AG09309 (cell line): ENCODE measurements around the gene AMN.

Source experiments
- DNase-seq: peaks from one replicate; pipeline ENCODE4 v3.0.0-alpha.2; 2010; ENCODE audit warnings: low read depth
- H3K4me3 ChIP-seq: 2 replicates; pipeline ENCODE4 v1.5.1; 2011; ENCODE audit warnings: mild to moderate bottlenecking, low read depth, low read length, moderate library complexity; ENCODE audit not compliant: control insufficient read depth
- TF ChIP-seq, protein P1 (sequence below): IDR thresholded peaks from 2 replicates; pipeline ENCODE4 v1.5.1; 2011; ENCODE audit warnings: mild to moderate bottlenecking, low read depth, low read length, inconsistent platforms; ENCODE audit not compliant: insufficient read depth, control insufficient read depth; ENCODE audit errors: missing control alignments

The AMN gene

DNA sequence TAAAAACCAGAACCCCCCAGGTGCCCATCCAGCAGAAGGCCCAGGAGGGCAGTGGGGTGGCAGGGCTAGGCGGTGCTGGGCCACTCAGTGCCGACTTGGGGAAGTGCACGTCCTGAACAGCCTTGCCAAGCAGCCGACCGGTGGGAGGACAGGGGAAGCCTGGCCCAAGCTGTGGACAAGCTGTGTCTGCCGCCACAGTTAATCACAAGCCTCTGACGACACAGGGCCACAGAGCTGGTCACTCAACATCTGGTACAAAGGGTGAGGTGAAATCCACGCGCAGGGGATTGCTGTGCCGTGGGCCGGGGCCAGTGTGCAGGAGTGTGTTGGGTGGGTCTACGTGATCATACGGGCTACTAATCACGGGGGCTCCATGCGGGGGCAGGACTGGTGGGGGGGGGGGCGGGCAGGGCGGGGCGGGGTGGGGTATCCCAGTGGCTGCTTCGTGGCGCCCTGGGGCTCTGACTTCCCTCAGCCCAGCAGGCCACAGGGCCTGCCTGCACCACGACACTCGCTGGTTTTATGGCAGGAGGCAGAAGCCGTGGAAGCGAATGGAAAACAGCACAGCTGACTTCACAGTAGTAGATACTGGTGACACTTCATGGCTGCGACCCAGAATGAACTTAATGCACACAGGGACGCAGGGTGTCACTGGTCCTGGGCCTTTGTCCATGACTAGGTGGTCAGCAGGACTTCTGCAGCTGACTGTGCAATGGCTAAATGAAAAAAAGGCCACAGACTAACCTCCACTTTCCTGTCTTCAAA lies 10.2 kb downstream of the AMN start:
- H3K4me3 ChIP-seq: no peak overlapping the region
- no peak for DNase-seq
- TF ChIP-seq, protein P1, sequence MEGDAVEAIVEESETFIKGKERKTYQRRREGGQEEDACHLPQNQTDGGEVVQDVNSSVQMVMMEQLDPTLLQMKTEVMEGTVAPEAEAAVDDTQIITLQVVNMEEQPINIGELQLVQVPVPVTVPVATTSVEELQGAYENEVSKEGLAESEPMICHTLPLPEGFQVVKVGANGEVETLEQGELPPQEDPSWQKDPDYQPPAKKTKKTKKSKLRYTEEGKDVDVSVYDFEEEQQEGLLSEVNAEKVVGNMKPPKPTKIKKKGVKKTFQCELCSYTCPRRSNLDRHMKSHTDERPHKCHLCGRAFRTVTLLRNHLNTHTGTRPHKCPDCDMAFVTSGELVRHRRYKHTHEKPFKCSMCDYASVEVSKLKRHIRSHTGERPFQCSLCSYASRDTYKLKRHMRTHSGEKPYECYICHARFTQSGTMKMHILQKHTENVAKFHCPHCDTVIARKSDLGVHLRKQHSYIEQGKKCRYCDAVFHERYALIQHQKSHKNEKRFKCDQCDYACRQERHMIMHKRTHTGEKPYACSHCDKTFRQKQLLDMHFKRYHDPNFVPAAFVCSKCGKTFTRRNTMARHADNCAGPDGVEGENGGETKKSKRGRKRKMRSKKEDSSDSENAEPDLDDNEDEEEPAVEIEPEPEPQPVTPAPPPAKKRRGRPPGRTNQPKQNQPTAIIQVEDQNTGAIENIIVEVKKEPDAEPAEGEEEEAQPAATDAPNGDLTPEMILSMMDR: no peak

DNA sequence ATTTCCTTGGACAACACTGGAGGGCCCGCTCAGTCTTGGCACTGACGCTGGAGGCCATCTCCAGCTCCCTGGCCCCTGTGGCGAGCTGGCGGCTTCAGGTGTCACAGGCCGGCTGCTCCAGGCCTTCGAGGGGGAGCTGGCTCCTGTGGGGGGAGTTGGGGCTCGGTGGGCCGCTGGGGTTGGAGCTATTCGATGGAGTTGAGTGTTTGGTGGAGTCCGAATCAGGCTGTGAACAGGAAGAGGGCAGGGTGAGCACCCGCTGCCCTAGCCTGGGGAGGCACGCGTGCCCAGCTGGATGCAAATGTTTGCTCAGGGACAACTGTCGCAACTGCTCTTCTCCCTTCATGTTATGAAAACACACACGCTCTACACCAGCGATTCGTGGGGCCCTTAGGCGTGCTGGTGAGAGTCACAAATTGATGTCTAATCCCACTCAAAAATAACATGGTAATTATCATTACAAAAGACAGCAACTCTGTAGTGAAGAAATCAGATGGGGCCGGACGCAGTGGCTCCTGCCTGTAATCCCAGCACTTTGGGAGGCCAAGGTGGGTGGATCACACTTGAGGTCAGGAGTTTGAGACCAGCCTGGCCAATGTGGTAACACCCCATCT lies 11.3 kb downstream of the AMN start:
- no peak overlapping the region for H3K4me3 ChIP-seq
- no peak for DNase-seq
- TF ChIP-seq, protein P1: no peak

DNA sequence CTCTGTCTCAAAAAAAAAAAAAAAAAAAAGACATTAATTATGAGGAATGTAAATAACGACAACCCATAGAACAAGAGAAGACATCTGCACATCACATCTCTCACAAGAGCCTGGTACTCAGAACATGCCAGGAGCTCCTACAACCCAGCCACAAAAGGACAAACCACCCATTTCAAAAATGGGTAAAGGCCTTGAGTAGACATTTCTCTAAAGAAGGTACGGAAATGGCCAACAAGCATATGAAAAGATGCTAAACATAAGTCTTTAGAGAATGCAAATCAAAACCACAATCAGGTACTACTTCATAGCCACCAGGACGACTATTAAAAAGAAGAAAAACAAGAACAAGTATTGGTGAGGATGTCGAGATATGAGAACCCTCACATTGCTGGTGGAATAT lies 13.3 kb downstream of the AMN start:
- TF ChIP-seq, protein P1: no peak
- DNase-seq: no peak
- H3K4me3 ChIP-seq: no peak overlapping the region

DNA sequence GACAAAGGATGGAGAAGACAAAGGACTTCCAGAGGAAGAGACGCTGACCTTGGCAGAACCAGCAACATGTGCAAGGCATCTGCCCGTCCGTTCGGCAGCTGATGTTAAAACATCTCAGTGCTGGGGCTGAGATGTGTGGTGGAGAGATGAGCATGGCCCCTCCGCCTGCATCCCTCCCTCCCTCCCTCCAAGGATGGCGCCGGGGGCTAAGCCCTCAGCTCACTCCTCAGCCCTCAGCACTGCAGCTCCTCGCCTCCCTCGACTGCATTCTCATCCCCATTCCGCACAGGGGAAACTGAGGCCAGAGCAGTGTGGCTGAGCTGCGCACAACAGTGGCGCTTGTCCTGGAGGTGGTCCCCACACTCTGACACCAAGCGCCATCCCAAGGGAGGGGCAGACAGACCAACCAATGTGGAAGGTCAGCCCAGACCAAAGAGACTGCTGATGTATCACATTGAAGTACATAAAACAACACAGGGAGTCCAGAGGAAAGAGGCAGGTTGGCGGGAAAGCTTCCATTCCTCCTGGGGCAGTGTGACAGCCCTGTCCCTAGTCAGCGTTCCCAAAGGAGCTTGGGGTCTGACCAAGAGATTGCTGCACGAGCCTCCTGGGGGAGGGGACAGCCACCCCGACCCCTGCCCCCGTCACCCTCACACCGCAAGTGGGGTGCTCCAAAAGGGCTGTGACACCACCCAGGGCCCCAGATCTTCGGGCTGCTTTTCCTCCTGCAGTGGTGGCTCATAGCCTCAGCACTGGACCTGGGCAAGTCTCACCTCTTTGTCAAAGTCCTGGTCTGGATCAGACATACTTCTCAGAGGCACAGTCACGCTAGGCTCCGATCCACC lies 15.1 kb downstream of the AMN start:
- TF ChIP-seq, protein P1: no peak
- no peak overlapping the region for H3K4me3 ChIP-seq
- no peak for DNase-seq

DNA sequence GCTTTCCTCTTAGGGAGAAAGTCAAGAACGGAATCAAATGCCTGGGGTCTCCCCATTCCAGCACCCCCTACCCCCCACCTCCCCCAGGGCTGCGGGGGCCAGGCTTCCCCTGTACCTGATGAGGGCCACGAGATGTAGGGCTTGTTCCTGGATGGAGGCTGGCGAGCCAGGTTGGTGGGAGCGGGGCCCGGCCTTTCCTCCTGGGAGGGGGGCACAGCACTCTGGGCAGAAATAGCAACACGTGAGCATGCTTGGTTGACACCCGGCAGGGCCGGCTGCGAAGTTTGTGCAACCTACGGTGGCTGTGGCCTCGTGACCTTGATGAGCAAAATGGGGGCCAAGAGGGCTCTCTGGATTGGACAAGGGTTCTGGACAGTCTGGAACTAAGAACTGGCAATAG lies 15.7 kb downstream of the AMN start:
- no peak overlapping the region for H3K4me3 ChIP-seq
- TF ChIP-seq, protein P1: no peak
- no peak for DNase-seq

DNA sequence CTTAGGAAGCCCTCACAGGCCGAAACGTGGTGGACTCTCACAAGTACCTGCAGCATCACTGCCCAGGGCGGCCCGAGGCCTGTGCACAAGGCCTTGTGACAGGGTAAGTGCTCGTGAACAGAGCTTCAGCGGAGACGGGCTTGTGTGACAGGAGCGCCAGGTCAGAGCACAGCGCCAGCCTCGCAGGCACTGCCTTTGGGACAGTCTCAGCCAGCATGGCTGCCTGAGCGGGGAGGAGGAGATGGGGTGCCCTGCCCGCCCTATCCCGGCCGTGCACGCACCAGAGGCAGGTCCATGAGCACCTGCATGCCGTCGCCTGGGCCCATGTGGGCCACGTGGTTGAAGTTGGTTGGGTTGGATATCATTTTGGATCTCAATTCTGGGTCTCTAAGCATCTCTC lies 16.9 kb downstream of the AMN start:
- TF ChIP-seq, protein P1: no peak
- no peak overlapping the region for H3K4me3 ChIP-seq
- DNase-seq: no peak
